Erythroblast (primary cell): ENCODE results near the gene FNTB.

Source experiments
- GATA1 ChIP-seq: IDR thresholded peaks from 2 replicates; pipeline ENCODE4 v1.6.1; 2011; ENCODE audit warnings: low read depth, mild to moderate bottlenecking, control low read depth, low read length, moderate library complexity
- POLR2A ChIP-seq: IDR thresholded peaks from 2 replicates; pipeline ENCODE4 v1.6.1; 2011; ENCODE audit warnings: mild to moderate bottlenecking, low read length

- TF ChIP-seq POLR2A, result no peak
- no peak for TF ChIP-seq GATA1
These were observed 29.8 kb upstream of the FNTB start for GRCh38 chr14:64956697-64957406.
